Pons (tissue), 1 donor: ENCODE measurements around the gene GUCY2D.
"Not testable (repeated sequence)": the region's sequence is repeated elsewhere in the genome, so short reads cannot be mapped to it uniquely, and the experiment has no call there.

Source experiments
- DNase-seq: peaks from one replicate; pipeline ENCODE4 v3.0.0-alpha.2; 2016; ENCODE audit warnings: low spot score

Gene GUCY2D

GRCh38 chr17:8001976-8002720 lies at the start of gene GUCY2D:
Gene GUCY2D, plus strand, starts transcription at chr17:8002615. Its CDS starts 433 bp downstream, at chr17:8003048.
- DNase-seq = peak; percentile 45

GRCh38 chr17:7953266-7953665 lies 49.1 kb upstream of the GUCY2D start:
- not testable (repeated sequence) for DNase-seq

GRCh38 chr17:7955414-7956227 lies 46.8 kb upstream of the GUCY2D start:
- DNase-seq = no peak

GRCh38 chr17:7956228-7956965 lies 46.0 kb upstream of the GUCY2D start:
- peak; percentile 14 for DNase-seq

GRCh38 chr17:7959503-7960253 lies 42.7 kb upstream of the GUCY2D start:
- no peak for DNase-seq

GRCh38 chr17:7961421-7961820 lies 41.0 kb upstream of the GUCY2D start:
- no peak for DNase-seq

- DNase-seq = no peak
Measured at GRCh38 chr17:7967751-7968150, 34.7 kb upstream of the GUCY2D start.

GRCh38 chr17:7969433-7969832 lies 33.0 kb upstream of the GUCY2D start:
- no peak for DNase-seq

GRCh38 chr17:7971651-7972050 lies 30.8 kb upstream of the GUCY2D start:
- DNase-seq = no peak

GRCh38 chr17:7972131-7972785 lies 30.2 kb upstream of the GUCY2D start:
- no peak for DNase-seq

GRCh38 chr17:7974638-7975131 lies 27.7 kb upstream of the GUCY2D start:
- no peak for DNase-seq

GRCh38 chr17:7977039-7977438 lies 25.4 kb upstream of the GUCY2D start:
- no peak for DNase-seq

- DNase-seq = no peak
Measured at GRCh38 chr17:7977805-7978204, 24.6 kb upstream of the GUCY2D start.

GRCh38 chr17:7982173-7982572 lies 20.2 kb upstream of the GUCY2D start:
- DNase-seq = no peak

GRCh38 chr17:7982666-7983065 lies 19.7 kb upstream of the GUCY2D start:
- no peak for DNase-seq

- DNase-seq = no peak
Measured at GRCh38 chr17:7984904-7985303, 17.5 kb upstream of the GUCY2D start.

GRCh38 chr17:7987112-7987893 lies 15.1 kb upstream of the GUCY2D start:
- no peak for DNase-seq

- DNase-seq = peak; percentile 89
Measured at GRCh38 chr17:7988750-7989178, 13.7 kb upstream of the GUCY2D start.

- peak; percentile 51 for DNase-seq
Measured at GRCh38 chr17:7989781-7990655, 12.4 kb upstream of the GUCY2D start.
